Hippocampal formation (tissue), 2 donors: ENCODE measurements around the gene IFI35.
"Not testable (repeated sequence)": the region's sequence is repeated elsewhere in the genome, so short reads cannot be mapped to it uniquely, and the experiment has no call there.

ENCODE experiments used
- DNase-seq, 2 donors: peaks; one replicate each; lab custom pipeline; 2025; lab: John Stamatoyannopoulos, UW

Gene IFI35

DNA sequence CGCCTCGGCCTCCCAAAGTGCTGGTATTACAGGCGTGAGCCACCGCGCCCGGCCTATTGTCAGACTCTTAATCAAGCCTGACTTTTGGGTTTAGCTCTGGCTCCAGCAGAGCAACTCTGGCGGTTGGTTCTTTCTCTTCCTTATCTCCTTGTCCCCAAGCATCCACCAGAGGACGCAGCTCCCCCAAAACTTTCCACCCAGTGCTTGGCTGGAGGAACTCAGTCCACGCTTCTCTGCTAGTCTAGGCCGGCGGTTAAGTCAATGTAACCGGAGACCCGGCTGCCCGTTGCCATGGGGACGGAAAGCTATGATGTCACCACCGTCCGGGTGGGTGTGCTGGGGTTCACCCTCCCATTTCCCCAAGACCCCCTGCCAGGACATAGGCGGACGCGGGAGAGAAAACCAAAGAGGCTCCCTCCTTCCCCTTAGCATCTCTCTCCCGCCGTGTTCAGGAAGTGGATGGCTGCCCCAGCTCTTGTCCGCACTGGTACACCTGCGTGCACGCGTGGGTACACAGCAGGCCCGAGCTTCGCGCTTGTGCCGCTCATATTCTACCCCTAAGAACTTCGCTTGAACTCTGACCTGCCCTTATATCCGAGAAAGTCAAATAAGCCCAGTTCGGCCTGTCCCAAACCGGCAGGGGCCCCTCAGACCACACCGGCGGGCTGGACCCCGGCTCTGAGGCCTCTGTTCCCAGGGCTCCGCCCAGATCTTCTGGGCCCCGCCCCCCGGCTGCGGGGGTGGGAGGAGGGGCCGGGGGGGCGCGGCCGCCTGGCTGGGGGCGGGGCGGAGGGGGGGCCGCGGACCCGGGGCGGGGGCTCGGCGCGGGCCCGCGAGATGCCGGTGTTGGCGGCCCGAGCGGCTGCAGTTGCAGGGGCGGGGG lies 18.1 kb downstream of the IFI35 start, which contains the start of gene RND2:
RND2 (plus strand) TSS at position 825 of the 883 bp plus-strand sequence. CDS start 117 bp downstream, outside the sequence.
- DNase-seq, result peak; percentile 82 to 93

DNA sequence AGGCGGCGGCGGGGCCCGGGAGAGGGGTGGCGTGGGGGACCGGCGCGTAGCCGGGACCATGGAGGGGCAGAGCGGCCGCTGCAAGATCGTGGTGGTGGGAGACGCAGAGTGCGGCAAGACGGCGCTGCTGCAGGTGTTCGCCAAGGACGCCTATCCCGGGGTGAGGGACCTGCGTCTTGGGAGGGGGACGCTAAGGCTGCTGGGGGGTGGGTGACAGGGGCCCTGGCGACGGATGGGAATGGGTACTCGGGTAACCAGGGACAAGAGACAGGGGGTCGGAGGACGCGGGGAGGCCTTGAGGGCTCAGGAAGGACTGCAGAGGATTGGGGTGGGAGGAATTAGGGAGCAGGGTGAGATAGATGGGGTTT lies 18.7 kb downstream of the IFI35 start:
- no peak for DNase-seq

- no peak for DNase-seq
These were observed 19.4 kb downstream of the IFI35 start for GRCh38 chr17:43025766-43026537.

DNA sequence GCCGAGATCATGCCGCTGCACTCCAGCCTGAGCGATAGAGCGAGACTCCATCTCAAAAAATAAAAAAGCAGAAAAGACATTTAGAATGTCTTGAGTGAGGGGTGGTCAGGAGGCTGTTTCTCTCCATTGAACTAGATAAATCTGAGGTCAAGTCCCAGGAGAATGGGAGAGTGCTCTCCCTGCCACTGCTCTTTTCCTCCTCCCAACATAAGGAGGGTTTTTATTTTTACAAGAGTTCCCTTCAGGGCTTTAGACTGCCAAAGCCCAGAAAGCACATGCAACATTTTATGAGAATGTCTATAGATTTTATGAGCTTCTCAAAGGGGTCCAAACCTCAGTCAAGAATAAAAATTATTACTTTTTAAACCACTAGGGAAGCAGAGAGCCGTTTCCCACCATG lies 20.0 kb downstream of the IFI35 start:
- DNase-seq, result no peak

GRCh38 chr17:43027091-43028032 lies 20.8 kb downstream of the IFI35 start:
- DNase-seq, result no peak

- no peak for DNase-seq
These were observed 21.8 kb downstream of the IFI35 start for GRCh38 chr17:43028221-43028861.

DNA sequence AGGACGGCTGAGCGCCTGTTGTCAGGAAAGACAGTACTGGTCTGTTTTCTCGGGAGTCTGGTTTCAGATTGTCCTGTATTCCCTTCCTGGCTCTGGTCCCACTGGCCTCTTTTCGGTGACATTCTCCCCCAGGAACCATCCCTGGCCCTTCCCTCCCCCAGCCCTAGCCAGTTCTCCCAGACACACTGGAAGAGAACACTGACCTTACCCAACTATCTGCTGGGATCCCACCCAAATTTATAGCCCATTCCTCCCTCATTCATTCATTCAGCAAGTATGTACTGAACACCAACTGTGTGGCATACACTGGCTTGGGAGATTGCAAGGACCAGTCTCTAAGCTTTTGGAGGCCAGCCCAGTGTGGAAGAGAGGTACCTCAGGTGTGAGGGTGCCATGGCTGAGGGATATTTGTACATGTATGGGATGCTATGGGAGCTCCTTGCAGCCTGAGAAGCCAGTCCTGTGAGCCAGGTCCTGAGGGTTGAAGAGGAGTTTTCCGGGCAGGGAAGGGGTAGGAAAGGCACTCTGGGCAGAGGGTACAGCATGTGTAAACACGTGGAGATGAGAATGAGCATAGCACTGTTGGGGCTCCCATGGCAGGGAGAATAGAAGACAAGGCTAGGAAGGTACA lies 23.7 kb downstream of the IFI35 start:
- DNase-seq, result no peak

GRCh38 chr17:43031666-43032065 lies 25.1 kb downstream of the IFI35 start:
- DNase-seq, result no peak

- DNase-seq, result peak in 1 of 2 donors; percentile 32
These were observed 27.6 kb downstream of the IFI35 start for GRCh38 chr17:43033948-43034881.

DNA sequence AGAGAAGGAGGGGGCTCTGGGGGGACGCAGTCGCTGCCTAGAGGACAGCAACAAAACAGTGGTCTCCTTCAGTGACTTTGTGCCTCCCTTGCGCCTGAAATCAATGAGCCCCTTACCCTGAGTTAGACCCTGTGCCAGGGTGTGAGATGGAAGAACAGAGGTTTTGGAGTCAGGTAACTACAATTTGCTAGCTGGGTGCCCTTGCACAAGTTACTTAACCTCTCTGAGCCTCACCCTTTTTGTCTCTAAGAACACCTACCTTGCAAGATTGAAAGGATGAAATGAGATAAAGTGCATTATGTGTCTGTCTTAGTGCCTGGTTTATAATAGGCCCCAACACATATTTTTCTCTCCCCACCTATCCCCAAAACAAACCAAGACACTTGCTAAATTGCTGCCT lies 28.3 kb downstream of the IFI35 start:
- no peak for DNase-seq

DNA sequence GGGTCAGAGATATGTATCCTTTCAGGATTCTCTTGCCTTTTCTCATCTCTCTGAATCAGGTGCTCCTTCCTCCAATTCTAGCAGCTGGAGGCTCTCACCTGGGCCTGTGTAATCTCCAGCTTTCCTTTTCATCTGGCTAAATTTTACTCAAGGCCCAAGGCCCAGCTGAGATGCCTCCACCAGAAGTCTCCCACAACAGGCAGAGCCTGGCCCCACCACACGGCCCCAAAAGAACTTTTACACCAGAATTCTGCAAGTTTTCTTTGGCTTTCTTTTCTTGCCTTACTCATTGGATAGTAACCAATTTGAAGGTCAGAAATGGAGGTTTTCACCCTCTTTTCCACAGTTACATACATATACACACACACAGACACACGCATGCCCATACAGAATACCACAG lies 33.1 kb downstream of the IFI35 start:
- no peak for DNase-seq

- DNase-seq, result no peak
These were observed 34.1 kb downstream of the IFI35 start for GRCh38 chr17:43040655-43041054.

GRCh38 chr17:43042025-43042628 lies 35.5 kb downstream of the IFI35 start:
- DNase-seq, result no peak

DNA sequence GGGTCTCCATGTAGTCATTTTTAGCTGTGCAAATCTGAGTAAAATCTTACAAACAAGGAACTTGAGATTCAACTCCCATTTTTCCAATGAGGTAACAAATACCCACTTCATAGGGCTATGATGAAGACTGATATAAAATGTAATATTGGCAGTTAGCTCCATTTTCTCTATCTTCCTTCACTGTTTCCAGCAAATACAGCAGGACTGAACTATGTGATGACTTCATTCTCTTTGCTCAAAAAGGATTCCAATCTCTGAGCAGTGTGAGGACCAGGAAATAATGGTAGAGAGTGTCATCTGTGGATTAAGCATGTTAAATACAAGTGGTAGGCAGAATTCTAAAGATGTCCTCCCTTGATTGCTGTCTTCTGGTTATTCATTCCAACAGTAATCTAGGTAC lies 36.7 kb downstream of the IFI35 start:
- no peak for DNase-seq

DNA sequence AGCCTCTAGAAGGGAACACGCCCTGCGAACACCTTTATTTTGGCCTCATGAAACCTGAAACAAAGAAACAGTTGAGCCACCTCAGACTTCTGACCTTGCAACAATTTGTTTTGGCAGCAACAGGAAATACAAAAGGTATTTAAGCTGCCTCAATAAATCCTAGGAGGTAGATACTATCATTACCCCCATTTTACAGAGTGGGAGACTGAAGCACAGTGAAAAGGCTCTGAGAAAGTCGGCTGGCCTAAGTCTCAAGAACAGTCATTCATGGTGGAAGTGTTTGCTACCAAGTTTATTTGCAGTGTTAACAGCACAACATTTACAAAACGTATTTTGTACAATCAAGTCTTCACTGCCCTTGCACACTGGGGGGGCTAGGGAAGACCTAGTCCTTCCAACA lies 37.4 kb downstream of the IFI35 start:
- no peak for DNase-seq

DNA sequence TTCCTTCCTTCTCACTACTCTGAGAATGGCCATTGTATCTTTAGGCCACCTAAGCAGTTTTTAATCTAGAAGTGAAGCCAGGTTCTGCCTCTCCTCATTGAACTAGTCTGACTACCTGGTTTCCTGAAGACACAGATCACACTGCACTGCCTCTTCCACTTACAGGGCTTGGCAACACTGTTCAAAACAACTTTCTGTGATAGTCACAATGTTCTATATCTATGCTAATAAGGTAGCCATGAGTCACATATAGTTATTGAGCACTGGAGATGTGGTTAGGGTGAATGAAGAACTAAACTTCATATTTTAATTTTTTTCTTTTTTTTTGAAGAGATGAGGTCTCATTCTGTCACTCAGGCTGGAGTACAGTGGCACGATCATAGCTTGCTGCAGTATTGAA lies 45.4 kb downstream of the IFI35 start:
- DNase-seq, result no peak

DNA sequence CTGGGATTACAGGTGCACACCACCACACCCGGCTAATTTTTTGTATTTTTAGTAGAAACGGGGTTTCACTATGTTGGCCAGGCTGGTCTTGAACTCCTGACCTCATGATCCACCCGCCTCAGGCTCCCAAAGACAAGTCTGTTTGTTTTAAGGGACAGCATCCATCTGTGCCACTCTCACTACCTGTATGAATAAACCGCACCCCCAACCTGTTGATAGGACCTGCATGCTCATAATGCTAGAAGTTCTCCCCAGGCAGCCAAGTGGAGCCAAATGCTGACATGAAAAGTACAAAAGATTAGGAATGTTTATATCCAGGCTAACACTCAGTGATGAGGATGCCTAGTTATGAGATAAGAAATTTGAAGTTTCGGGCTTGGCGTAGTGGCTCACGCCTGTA lies 46.4 kb downstream of the IFI35 start:
- DNase-seq, result not testable (repeated sequence)

- DNase-seq, result no peak
These were observed 49.5 kb downstream of the IFI35 start for GRCh38 chr17:43056051-43056450.

GRCh38 chr17:43062984-43063638 lies 56.5 kb downstream of the IFI35 start:
- DNase-seq, result no peak
